HG02610 (cell line): ENCODE measurements around the gene CNBP.
"Not testable (repeated sequence)": the region's sequence is repeated elsewhere in the genome, so short reads cannot be mapped to it uniquely, and the experiment has no call there.

ENCODE experiments used
- ATAC-seq: cut with Tn5 transposase; IDR thresholded peaks from one replicate; pipeline ENCODE4 v1.9.1; 2021; ENCODE audit warnings: mild to moderate bottlenecking, moderate library complexity; ENCODE audit not compliant: unreplicated experiment

Gene CNBP

GRCh38 chr3:129185783-129186182 is 2.1 kb upstream of the CNBP start:
- ATAC-seq: no peak

- ATAC-seq: not testable (repeated sequence)
Observed at GRCh38 chr3:129184784-129185542, 1.3 kb upstream of the CNBP start.

- ATAC-seq: no peak
Observed at GRCh38 chr3:129184396-129184657, 631 bp upstream of the CNBP start.

- no peak for ATAC-seq
Observed at GRCh38 chr3:129182390-129183185, 1.1 kb downstream of the CNBP start.

- ATAC-seq: no peak
Observed at GRCh38 chr3:129181819-129182218, 1.9 kb downstream of the CNBP start.

- ATAC-seq: no peak
Observed at GRCh38 chr3:129180461-129180860, 3.2 kb downstream of the CNBP start.

GRCh38 chr3:129176051-129176450 is 7.6 kb downstream of the CNBP start:
- ATAC-seq: no peak

- ATAC-seq: no peak
Observed at GRCh38 chr3:129173725-129174124, 10.0 kb downstream of the CNBP start.

GRCh38 chr3:129173206-129173605 is 10.5 kb downstream of the CNBP start:
- ATAC-seq: no peak

GRCh38 chr3:129166579-129167332 is 16.9 kb downstream of the CNBP start:
- no peak for ATAC-seq

- ATAC-seq: not testable (repeated sequence)
Observed at GRCh38 chr3:129165594-129165993, 18.1 kb downstream of the CNBP start.

GRCh38 chr3:129164500-129164899 is 19.2 kb downstream of the CNBP start:
- ATAC-seq: no peak

- ATAC-seq: no peak
Observed at GRCh38 chr3:129162729-129163579, 20.7 kb downstream of the CNBP start.

- no peak for ATAC-seq
Observed at GRCh38 chr3:129161860-129162271, 21.8 kb downstream of the CNBP start.

- peak; percentile 83 for ATAC-seq
Observed at GRCh38 chr3:129160891-129161859, 22.5 kb downstream of the CNBP start, which contains the start of gene ISY1. ISY1 (minus strand) TSS chr3:129161063; CDS start chr3:129160975, 88 bp downstream.

GRCh38 chr3:129144786-129145185 is 38.9 kb downstream of the CNBP start:
- no peak for ATAC-seq

- ATAC-seq: not testable (repeated sequence)
Observed at GRCh38 chr3:129141011-129141410, 42.7 kb downstream of the CNBP start.

GRCh38 chr3:129139911-129140310 is 43.8 kb downstream of the CNBP start:
- no peak for ATAC-seq

- ATAC-seq: not testable (repeated sequence)
Observed at GRCh38 chr3:129136275-129136674, 47.4 kb downstream of the CNBP start.
